GM18867 (cell line): ENCODE results near the gene RFX1.
"Not testable (repeated sequence)": the region's sequence is repeated elsewhere in the genome, so short reads cannot be mapped to it uniquely, and the experiment has no call there.

ENCODE experiments used
- ATAC-seq: cut with Tn5 transposase; IDR thresholded peaks from one replicate; pipeline ENCODE4 v1.9.1; 2021; ENCODE audit warnings: mild to moderate bottlenecking, moderate library complexity; ENCODE audit not compliant: unreplicated experiment

Gene RFX1

GRCh38 chr19:13938301-13939064 lies 67.6 kb downstream of the RFX1 start, which contains the start of gene PODNL1:
PODNL1 (minus strand) TSS chr19:13938417; CDS start chr19:13938181, 236 bp downstream.
- ATAC-seq = no peak

- no peak for ATAC-seq
Observed at GRCh38 chr19:13937479-13938300, 68.4 kb downstream of the RFX1 start.

GRCh38 chr19:13935765-13936510 lies 70.2 kb downstream of the RFX1 start:
- no peak for ATAC-seq

GRCh38 chr19:13934785-13935109 lies 71.4 kb downstream of the RFX1 start:
- ATAC-seq = no peak

GRCh38 chr19:13932911-13933393 lies 73.2 kb downstream of the RFX1 start:
- ATAC-seq = no peak

GRCh38 chr19:13932149-13932637 lies 73.9 kb downstream of the RFX1 start:
- no peak for ATAC-seq

GRCh38 chr19:13931391-13932148 lies 74.5 kb downstream of the RFX1 start:
- ATAC-seq = no peak

GRCh38 chr19:13930402-13930801 lies 75.7 kb downstream of the RFX1 start:
- ATAC-seq = no peak

GRCh38 chr19:13929956-13930355 lies 76.2 kb downstream of the RFX1 start:
- no peak for ATAC-seq

- ATAC-seq = no peak
Observed at GRCh38 chr19:13929340-13929739, 76.8 kb downstream of the RFX1 start.

GRCh38 chr19:13926715-13927114 lies 79.4 kb downstream of the RFX1 start:
- ATAC-seq = no peak

GRCh38 chr19:13926010-13926409 lies 80.1 kb downstream of the RFX1 start:
- no peak for ATAC-seq

- ATAC-seq = no peak
Observed at GRCh38 chr19:13923194-13923987, 82.7 kb downstream of the RFX1 start.

- not testable (repeated sequence) for ATAC-seq
Observed at GRCh38 chr19:13922118-13922517, 84.0 kb downstream of the RFX1 start.

- no peak for ATAC-seq
Observed at GRCh38 chr19:13920940-13921747, 85.0 kb downstream of the RFX1 start.

- no peak for ATAC-seq
Observed at GRCh38 chr19:13920524-13920923, 85.6 kb downstream of the RFX1 start.

- no peak for ATAC-seq
Observed at GRCh38 chr19:13918726-13919411, 87.3 kb downstream of the RFX1 start.

GRCh38 chr19:13917888-13918406 lies 88.2 kb downstream of the RFX1 start:
- ATAC-seq = no peak
